GM23248 (cell line): ENCODE results near the gene TLL1.

Source experiments
- EZH2 ChIP-seq: fragments of 200-600 bp; sonication (generic); IDR thresholded peaks from 2 replicates; pipeline ENCODE4 v1.6.1; 2018; ENCODE audit warnings: antibody characterized with exemption, mild to moderate bottlenecking; ENCODE audit not compliant: insufficient read depth, poor library complexity, severe bottlenecking
- EZH2phosphoT487 ChIP-seq: fragments of 200-600 bp; sonication (generic); IDR thresholded peaks from 2 replicates; pipeline ENCODE4 v1.6.1; 2018; ENCODE audit warnings: antibody characterized with exemption, moderate library complexity, mild to moderate bottlenecking, low read depth; ENCODE audit not compliant: insufficient read depth

GRCh38 chr4:165971446-165971845 lies 98.4 kb downstream of the TLL1 start:
- TF ChIP-seq EZH2phosphoT487, result no peak
- TF ChIP-seq EZH2, result no peak
